Endothelial cell of umbilical vein (primary cell): Measurements from ENCODE around the gene PCDHB13. TPM values are rescaled to one million over a fixed set of nuclear protein-coding genes. Genes with fewer than 3 reads are reported as not detected.
"Not testable (repeated sequence)": the region's sequence is repeated elsewhere in the genome, so short reads cannot be mapped to it uniquely, and the experiment has no call there.

ENCODE experiments used
- BruUV-seq: library from RNA; stranded (reverse); fragments of 400-500 nt; replicated peaks from 2 replicates; lab custom pipeline; 2021; lab: Mats Ljungman, UMichigan
- CTCF ChIA-PET: fragments of 300-600, 350-600 bp; sonication (Branson Sonifier 250); formaldehyde crosslinking; loops from one replicate; lab custom pipeline; 2021; ENCODE audit warnings: antibody characterized with exemption, inconsistent platforms; lab: Charles Lee
- POLR2A ChIA-PET: fragments of 300-600, 350-600 bp; sonication (Branson Sonifier 250); formaldehyde crosslinking; loops from one replicate; lab custom pipeline; 2021; ENCODE audit warnings: antibody characterized with exemption, inconsistent platforms; lab: Charles Lee
- DNase-seq: peaks from one replicate; pipeline ENCODE4 v3.0.0-alpha.2; 2011; ENCODE audit warnings: low read depth, low spot score
- FAIRE-seq: peaks from 2 replicates; lab custom pipeline; 2011; peaks lifted over from hg19 to GRCh38; lab: Jason Lieb, UNC
- H2AFZ ChIP-seq: 2 replicates; pipeline ENCODE4 v1.6.0; 2012; ENCODE audit warnings: low read depth, low read length, control low read depth, inconsistent platforms
- H3K27ac ChIP-seq: 2 replicates; pipeline ENCODE4 v1.5.1; 2011; ENCODE audit warnings: low read depth, mild to moderate bottlenecking, control low read depth, low read length, moderate library complexity; ENCODE audit not compliant: insufficient read depth
- H3K27me3 ChIP-seq, 2 experiments: 2 replicates each; pipeline versions ENCODE4 v1.6.0 to v1.6.1; 2011; ENCODE audit warnings: low read length in 2 of 2, mixed read lengths in 1 of 2; ENCODE audit not compliant: control insufficient read depth in 2 of 2, insufficient read depth in 2 of 2
- H3K36me3 ChIP-seq, 2 experiments: 2 replicates in 1 of 2; 3 replicates in 1 of 2; pipeline ENCODE4 v1.5.1; 2011; ENCODE audit warnings: low read length in 2 of 2, mild to moderate bottlenecking in 1 of 2, moderate library complexity in 1 of 2; ENCODE audit not compliant: control insufficient read depth in 2 of 2, insufficient read depth in 2 of 2; ENCODE audit errors: extremely low read depth in 1 of 2
- H3K4me1 ChIP-seq: 3 replicates; pipeline ENCODE4 v1.5.1; 2011; ENCODE audit warnings: mild to moderate bottlenecking, low read length; ENCODE audit not compliant: control insufficient read depth, insufficient read depth; ENCODE audit errors: extremely low read depth
- H3K4me2 ChIP-seq: 2 replicates; pipeline ENCODE4 v1.6.1; 2011; ENCODE audit warnings: low read length, control low read depth, mixed read lengths; ENCODE audit not compliant: insufficient read depth
- H3K4me3 ChIP-seq, 3 experiments: fragments of 200-600 bp in 1 of 3; sonication (generic), shearing (Covaris generic) in 1 of 3; replicated peaks in 1 of 3; 2 replicates each; pipeline ENCODE4 v1.5.1; 2011 to 2016; ENCODE audit warnings: control low read depth in 3 of 3, low read length in 3 of 3, mild to moderate bottlenecking in 2 of 3, inconsistent platforms in 1 of 3, low read depth in 1 of 3, moderate library complexity in 1 of 3; ENCODE audit not compliant: insufficient read depth in 1 of 3
- H3K79me2 ChIP-seq: 2 replicates; pipeline ENCODE4 v1.6.0; 2012; ENCODE audit warnings: low read length, inconsistent platforms; ENCODE audit not compliant: control insufficient read depth, insufficient read depth
- H3K9ac ChIP-seq: replicated peaks from 2 replicates; pipeline ENCODE3; 2011; ENCODE audit warnings: low read length, control low read depth; ENCODE audit not compliant: insufficient read depth; ENCODE audit errors: extremely low read depth
- H3K9me1 ChIP-seq: replicated peaks from 3 replicates; pipeline ENCODE4 v1.6.0; 2011; ENCODE audit warnings: mild to moderate bottlenecking, low read length; ENCODE audit not compliant: control insufficient read depth, insufficient read depth; ENCODE audit errors: extremely low read depth
- H3K9me3 ChIP-seq: replicated peaks from 2 replicates; pipeline ENCODE4 v1.5.1; 2012; ENCODE audit warnings: low read length, inconsistent platforms; ENCODE audit not compliant: control insufficient read depth, insufficient read depth
- H4K20me1 ChIP-seq: replicated peaks from 2 replicates; pipeline ENCODE3; 2011; ENCODE audit warnings: mild to moderate bottlenecking, low read length; ENCODE audit not compliant: control insufficient read depth, insufficient read depth; ENCODE audit errors: extremely low read depth
- EZH2 ChIP-seq: IDR thresholded peaks from 2 replicates; pipeline ENCODE4 v1.6.1; 2012; ENCODE audit warnings: borderline replicate concordance, low read depth, mild to moderate bottlenecking, moderate library complexity, low read length, inconsistent platforms; ENCODE audit not compliant: severe bottlenecking
- FOS ChIP-seq: IDR thresholded peaks from 2 replicates; pipeline ENCODE4 v1.6.1; 2011; ENCODE audit warnings: mild to moderate bottlenecking, low read length, moderate library complexity, borderline replicate concordance; ENCODE audit not compliant: insufficient read depth
- GATA2 ChIP-seq: IDR thresholded peaks from 2 replicates; pipeline ENCODE4 v1.7.0; 2011; ENCODE audit warnings: low read depth, mild to moderate bottlenecking, moderate library complexity, mixed read lengths, low read length; ENCODE audit not compliant: insufficient read length, insufficient read depth
- JUN ChIP-seq: IDR thresholded peaks from 2 replicates; pipeline ENCODE4 v1.6.1; 2011; ENCODE audit warnings: borderline replicate concordance, low read depth; ENCODE audit not compliant: insufficient read length, insufficient read depth
- MYC ChIP-seq: IDR thresholded peaks from one replicate; pipeline ENCODE4 v1.6.1; 2011; ENCODE audit warnings: mild to moderate bottlenecking, low read depth, low read length
- POLR2A ChIP-seq: IDR thresholded peaks from 2 replicates; pipeline ENCODE4 v1.6.1; 2012; ENCODE audit warnings: low read depth, mild to moderate bottlenecking, control low read depth, low read length
- POLR2AphosphoS5 ChIP-seq: IDR thresholded peaks from 2 replicates; pipeline ENCODE4 v1.6.1; 2012; ENCODE audit warnings: low read depth, mild to moderate bottlenecking, control low read depth, low read length, moderate library complexity; ENCODE audit not compliant: insufficient read depth
- dilution Hi-C: fragments of 300-500 bp; cut with MboI; formaldehyde crosslinking; loops from one replicate; pipeline ENCODE4 v1.15.0; 2019; ENCODE audit warnings: low sequenced_read_pairs; ENCODE audit not compliant: extremely low pct_ligation_motif_present
- intact Hi-C: fragments of 100-400 bp; cut with micrococcal nuclease; formaldehyde crosslinking; loops from one replicate; pipeline ENCODE4 v1.10.0; 2022
- polyA plus RNA-seq, 4 experiments: library from polyadenylated mRNA; depleted of rRNA in 3 of 4; stranded (reverse) in 3 of 4; unstranded in 1 of 4; fragments of >200 nt; gene quantifications; 2 replicates each; pipeline versions ENCODE4 v1.2.1 to v1.2.3, GENCODE V29; 2011 to 2012; ENCODE audit warnings: missing spikeins in 1 of 4
- total RNA-seq: library from RNA; stranded (reverse); gene quantifications from 2 replicates; pipeline ENCODE4 v1.2.3, GENCODE V29; 2021
- TF ChIP-seq, protein P1 (sequence below), 2 donors: IDR thresholded peaks; 1 replicate in 1 of 2; 2 replicates in 1 of 2; pipeline ENCODE4 v1.5.1; 2011; ENCODE audit warnings: low read length in 2 of 2, mild to moderate bottlenecking in 2 of 2, moderate library complexity in 2 of 2, control low read depth in 1 of 2, inconsistent platforms in 1 of 2, low read depth in 1 of 2; ENCODE audit not compliant: insufficient read depth in 1 of 2; ENCODE audit errors: extremely low read depth in 1 of 2
- TF ChIP-seq, protein P2 (sequence below): IDR thresholded peaks from 2 replicates; pipeline ENCODE4 v1.6.1; 2011; ENCODE audit not compliant: insufficient read depth, insufficient read length

Gene PCDHB13
- total and polyA plus RNA-seq, 2 donors (not counting 3 experiments of a cell fraction or from before 2014, with no cell fraction given) = 0.57 to 0.77 TPM

DNA sequence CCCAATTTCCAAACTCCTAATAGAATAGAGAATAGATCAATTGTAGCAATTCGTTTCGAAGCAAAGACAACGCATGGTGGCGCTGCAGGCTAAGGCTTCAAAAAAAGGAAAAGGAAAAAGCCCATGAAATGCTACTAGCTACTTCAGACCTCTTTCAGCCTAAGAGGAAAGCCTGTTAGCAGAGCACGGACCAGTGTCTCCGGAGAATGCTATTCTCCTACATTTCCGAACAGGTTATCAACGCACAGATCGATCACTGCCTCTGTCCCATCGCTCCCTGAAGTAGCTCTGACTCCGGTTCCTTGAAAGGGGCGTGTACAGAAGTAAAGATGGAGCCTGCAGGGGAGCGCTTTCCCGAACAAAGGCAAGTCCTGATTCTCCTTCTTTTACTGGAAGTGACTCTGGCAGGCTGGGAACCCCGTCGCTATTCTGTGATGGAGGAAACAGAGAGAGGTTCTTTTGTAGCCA is 31.6 kb downstream of the PCDHB13 start, which contains the start of gene PCDHB15:
TSS of gene PCDHB15 (plus strand) at position 146 of the 468 bp plus-strand sequence. CDS start at position 330, 184 bp downstream.
- Histone ChIP-seq H3K9ac (no peak within 1 kb of the TSS), H3K27ac (no peak within 1 kb of the TSS), H3K9me1 (no peaks in the 10 kb centered on the region), H3K27me3 (no peaks in the 10 kb centered on the region), H3K36me3 (no peaks in the 10 kb centered on the region), H3K79me2 (no peaks in the 10 kb centered on the region), H4K20me1 (no peaks in the 10 kb centered on the region), H3K4me1 (no peaks in the 10 kb centered on the region), H3K4me2 (no peak within 1 kb of the TSS), H2AFZ (no peak within 1 kb of the TSS), H3K9me3 (no peaks in the 10 kb centered on the region), H3K4me3 (no peak within 1 kb of the TSS)
- no TSS peak for BruUV-seq
- intact Hi-C loops (no loop called here), dilution Hi-C loops (no loop called here)
- ChIA-PET CTCF (interaction anchor here (0.7 to 1.5 kb wide), 8 partner anchors 11 to 322 kb away, joined by 3 to 5 read pairs (median 4); partner anchors contain the start of genes PCDHB14, PCDHGA1, PCDHGA12 and PCDHGB3), POLR2A (no interaction called here)
- FAIRE-seq (no peak), DNase-seq (peak; percentile 8)
- TF ChIP-seq GATA2 (no peak), POLR2AphosphoS5 (no peak), MYC (no peak), POLR2A (no peak), JUN (no peak), FOS (no peak), EZH2 (no peak)
- TF ChIP-seq, protein P1, sequence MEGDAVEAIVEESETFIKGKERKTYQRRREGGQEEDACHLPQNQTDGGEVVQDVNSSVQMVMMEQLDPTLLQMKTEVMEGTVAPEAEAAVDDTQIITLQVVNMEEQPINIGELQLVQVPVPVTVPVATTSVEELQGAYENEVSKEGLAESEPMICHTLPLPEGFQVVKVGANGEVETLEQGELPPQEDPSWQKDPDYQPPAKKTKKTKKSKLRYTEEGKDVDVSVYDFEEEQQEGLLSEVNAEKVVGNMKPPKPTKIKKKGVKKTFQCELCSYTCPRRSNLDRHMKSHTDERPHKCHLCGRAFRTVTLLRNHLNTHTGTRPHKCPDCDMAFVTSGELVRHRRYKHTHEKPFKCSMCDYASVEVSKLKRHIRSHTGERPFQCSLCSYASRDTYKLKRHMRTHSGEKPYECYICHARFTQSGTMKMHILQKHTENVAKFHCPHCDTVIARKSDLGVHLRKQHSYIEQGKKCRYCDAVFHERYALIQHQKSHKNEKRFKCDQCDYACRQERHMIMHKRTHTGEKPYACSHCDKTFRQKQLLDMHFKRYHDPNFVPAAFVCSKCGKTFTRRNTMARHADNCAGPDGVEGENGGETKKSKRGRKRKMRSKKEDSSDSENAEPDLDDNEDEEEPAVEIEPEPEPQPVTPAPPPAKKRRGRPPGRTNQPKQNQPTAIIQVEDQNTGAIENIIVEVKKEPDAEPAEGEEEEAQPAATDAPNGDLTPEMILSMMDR (IDR thresholded peaks at IDR 0.05; ENCODE audit: extremely low read depth in 1 of 2, insufficient read depth in 1 of 2, low read depth in 1 of 2, low read length in 2 of 2) = no peak
- TF ChIP-seq, protein P2, sequence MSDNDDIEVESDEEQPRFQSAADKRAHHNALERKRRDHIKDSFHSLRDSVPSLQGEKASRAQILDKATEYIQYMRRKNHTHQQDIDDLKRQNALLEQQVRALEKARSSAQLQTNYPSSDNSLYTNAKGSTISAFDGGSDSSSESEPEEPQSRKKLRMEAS = no peak

DNA sequence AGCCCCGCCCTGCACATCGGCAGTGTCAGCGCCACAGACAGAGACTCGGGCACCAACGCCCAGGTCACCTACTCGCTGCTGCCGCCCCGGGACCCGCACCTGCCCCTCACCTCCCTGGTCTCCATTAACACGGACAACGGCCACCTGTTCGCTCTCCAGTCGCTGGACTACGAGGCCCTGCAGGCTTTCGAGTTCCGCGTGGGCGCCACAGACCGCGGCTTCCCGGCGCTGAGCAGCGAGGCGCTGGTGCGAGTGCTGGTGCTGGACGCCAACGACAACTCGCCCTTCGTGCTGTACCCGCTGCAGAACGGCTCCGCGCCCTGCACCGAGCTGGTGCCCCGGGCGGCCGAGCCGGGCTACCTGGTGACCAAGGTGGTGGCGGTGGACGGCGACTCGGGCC is 33.3 kb downstream of the PCDHB13 start:
- H3K27me3 ChIP-seq, H3K36me3 ChIP-seq, H3K4me2 ChIP-seq, DNase-seq, H4K20me1 ChIP-seq, CTCF ChIA-PET, H3K9ac ChIP-seq, POLR2A ChIA-PET, H3K27ac ChIP-seq, H3K4me3 ChIP-seq, H2AFZ ChIP-seq, FAIRE-seq, H3K4me1 ChIP-seq, BruUV-seq, H3K9me1 ChIP-seq, H3K9me3 ChIP-seq, H3K79me2 ChIP-seq, dilution Hi-C loops, intact Hi-C loops: not testable (repeated sequence)

DNA sequence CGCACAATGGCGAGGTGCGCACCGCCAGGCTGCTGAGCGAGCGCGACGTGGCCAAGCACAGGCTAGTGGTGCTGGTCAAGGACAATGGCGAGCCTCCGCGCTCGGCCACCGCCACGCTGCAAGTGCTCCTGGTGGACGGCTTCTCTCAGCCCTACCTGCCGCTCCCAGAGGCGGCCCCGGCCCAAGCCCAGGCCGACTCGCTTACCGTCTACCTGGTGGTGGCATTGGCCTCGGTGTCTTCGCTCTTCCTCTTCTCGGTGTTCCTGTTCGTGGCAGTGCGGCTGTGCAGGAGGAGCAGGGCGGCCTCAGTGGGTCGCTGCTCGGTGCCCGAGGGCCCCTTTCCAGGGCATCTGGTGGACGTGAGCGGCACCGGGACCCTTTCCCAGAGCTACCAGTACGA is 33.7 kb downstream of the PCDHB13 start:
- intact Hi-C loops, H3K9ac ChIP-seq, DNase-seq, FAIRE-seq, H3K9me3 ChIP-seq, H3K9me1 ChIP-seq, BruUV-seq, H3K27me3 ChIP-seq, H4K20me1 ChIP-seq, H3K79me2 ChIP-seq, H3K4me2 ChIP-seq, POLR2A ChIA-PET, H2AFZ ChIP-seq, H3K4me3 ChIP-seq, dilution Hi-C loops, H3K27ac ChIP-seq, H3K4me1 ChIP-seq, H3K36me3 ChIP-seq: not testable (repeated sequence)
- CTCF ChIA-PET = interaction anchor here (1.0 kb wide), 1 partner anchor 9 kb away, joined by 3 read pairs; no protein-coding TSS in a partner anchor
